PFSK-1 (cell line): ENCODE measurements around the gene TARM1.

Experiments used
- POLR2AphosphoS5 ChIP-seq: IDR thresholded peaks from 2 replicates; pipeline ENCODE4 v1.6.1; 2012; ENCODE audit warnings: low read depth, mild to moderate bottlenecking, control low read depth, low read length, moderate library complexity
- SIN3A ChIP-seq: IDR thresholded peaks from 2 replicates; pipeline ENCODE4 v1.6.1; 2012; ENCODE audit warnings: mild to moderate bottlenecking, low read length, moderate library complexity, borderline replicate concordance; ENCODE audit not compliant: insufficient read depth
- TAF1 ChIP-seq: IDR thresholded peaks from 2 replicates; pipeline ENCODE4 v1.6.1; 2012; ENCODE audit warnings: low read length, control low read depth, borderline replicate concordance; ENCODE audit not compliant: insufficient read depth
- TF ChIP-seq, protein P1 (sequence below), 2 experiments: IDR thresholded peaks; 2 replicates each; pipeline versions ENCODE4 v1.6.1 to v1.8.0; 2011 to 2012; ENCODE audit warnings: low read depth in 2 of 2, low read length in 2 of 2, control low read depth in 1 of 2, inconsistent platforms in 1 of 2, mild to moderate bottlenecking in 1 of 2, moderate library complexity in 1 of 2; ENCODE audit not compliant: insufficient read depth in 1 of 2

DNA sequence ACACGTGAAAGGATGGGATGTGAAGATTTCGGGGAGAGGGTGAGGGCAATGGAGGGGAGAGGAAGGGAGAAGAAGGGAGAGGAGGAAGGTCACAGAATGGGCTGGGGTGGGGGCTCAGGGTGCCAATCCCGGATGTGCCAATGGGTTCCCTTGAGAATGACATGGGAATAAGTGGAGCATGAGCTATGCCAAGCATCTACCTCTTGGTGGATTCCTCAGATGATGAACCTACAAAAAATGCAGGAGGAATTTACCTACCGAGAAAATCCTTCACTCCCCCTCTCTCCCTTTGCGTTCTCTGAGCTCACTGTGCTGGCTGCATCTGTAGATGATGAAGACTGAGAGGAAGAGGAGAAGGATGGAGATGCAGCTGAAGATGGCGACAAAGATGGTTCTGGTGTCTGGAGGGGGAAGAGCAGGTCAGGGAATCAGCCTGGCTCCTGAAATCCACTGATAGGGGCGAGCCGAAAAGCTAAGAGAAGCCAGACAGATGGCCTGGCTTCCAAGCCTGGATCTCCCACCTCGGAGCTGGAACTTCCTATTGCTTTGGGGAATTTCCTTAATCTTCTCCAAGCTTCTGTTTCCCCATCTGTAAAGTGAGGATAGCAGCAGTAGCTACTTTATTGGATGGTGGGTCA is 39.1 kb downstream of the TARM1 start:
- no peak for TF ChIP-seq TAF1
- no peak for TF ChIP-seq POLR2AphosphoS5
- TF ChIP-seq, protein P1, sequence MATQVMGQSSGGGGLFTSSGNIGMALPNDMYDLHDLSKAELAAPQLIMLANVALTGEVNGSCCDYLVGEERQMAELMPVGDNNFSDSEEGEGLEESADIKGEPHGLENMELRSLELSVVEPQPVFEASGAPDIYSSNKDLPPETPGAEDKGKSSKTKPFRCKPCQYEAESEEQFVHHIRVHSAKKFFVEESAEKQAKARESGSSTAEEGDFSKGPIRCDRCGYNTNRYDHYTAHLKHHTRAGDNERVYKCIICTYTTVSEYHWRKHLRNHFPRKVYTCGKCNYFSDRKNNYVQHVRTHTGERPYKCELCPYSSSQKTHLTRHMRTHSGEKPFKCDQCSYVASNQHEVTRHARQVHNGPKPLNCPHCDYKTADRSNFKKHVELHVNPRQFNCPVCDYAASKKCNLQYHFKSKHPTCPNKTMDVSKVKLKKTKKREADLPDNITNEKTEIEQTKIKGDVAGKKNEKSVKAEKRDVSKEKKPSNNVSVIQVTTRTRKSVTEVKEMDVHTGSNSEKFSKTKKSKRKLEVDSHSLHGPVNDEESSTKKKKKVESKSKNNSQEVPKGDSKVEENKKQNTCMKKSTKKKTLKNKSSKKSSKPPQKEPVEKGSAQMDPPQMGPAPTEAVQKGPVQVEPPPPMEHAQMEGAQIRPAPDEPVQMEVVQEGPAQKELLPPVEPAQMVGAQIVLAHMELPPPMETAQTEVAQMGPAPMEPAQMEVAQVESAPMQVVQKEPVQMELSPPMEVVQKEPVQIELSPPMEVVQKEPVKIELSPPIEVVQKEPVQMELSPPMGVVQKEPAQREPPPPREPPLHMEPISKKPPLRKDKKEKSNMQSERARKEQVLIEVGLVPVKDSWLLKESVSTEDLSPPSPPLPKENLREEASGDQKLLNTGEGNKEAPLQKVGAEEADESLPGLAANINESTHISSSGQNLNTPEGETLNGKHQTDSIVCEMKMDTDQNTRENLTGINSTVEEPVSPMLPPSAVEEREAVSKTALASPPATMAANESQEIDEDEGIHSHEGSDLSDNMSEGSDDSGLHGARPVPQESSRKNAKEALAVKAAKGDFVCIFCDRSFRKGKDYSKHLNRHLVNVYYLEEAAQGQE (IDR thresholded peaks at IDR 0.05; ENCODE audit: insufficient read depth in 1 of 2, low read depth in 2 of 2, low read length in 2 of 2): no peak
- no peak for TF ChIP-seq SIN3A
